Memory B cell (primary cell): Measurements from ENCODE around the gene LONP2.

ENCODE experiments used
- ATAC-seq: fragments of 150-1000 bp; cut with Tn5 transposase; 2 replicates; pipeline ENCODE4 v1.10.0; 2021; ENCODE audit warnings: low read depth, mild to moderate bottlenecking, moderate library complexity
- DNase-seq, 2 donors: peaks; one replicate each; pipeline ENCODE4 v3.0.0; 2022; ENCODE audit warnings: low spot score in 2 of 2
- H3K27ac Mint-ChIP-seq: one replicate; pipeline ENCODE4 v1.8.0; 2022; ENCODE audit warnings: mild to moderate bottlenecking, moderate library complexity, mixed read lengths
- H3K27me3 Mint-ChIP-seq: one replicate; pipeline ENCODE4 v1.8.0; 2022; ENCODE audit warnings: mixed read lengths
- H3K36me3 Mint-ChIP-seq: one replicate; pipeline ENCODE4 v1.8.0; 2022; ENCODE audit warnings: mild to moderate bottlenecking, mixed read lengths
- H3K4me1 Mint-ChIP-seq: one replicate; pipeline ENCODE4 v1.8.0; 2022; ENCODE audit warnings: mixed read lengths
- H3K4me3 Mint-ChIP-seq: one replicate; pipeline ENCODE4 v1.8.0; 2022; ENCODE audit warnings: mild to moderate bottlenecking, moderate library complexity, mixed read lengths
- H3K9me3 Mint-ChIP-seq: one replicate; pipeline ENCODE4 v1.8.0; 2022; ENCODE audit warnings: mixed read lengths

LONP2 gene

GRCh38 chr16:48321317-48322036 is 77.4 kb downstream of the LONP2 start:
- Mint-ChIP-seq H3K27me3 (no peaks in the 10 kb centered on the region), H3K27ac (no peak overlapping the region), H3K4me1 (peaks cover 19% of the 10 kb centered on the region), H3K4me3 (no peak overlapping the region), H3K36me3 (peaks cover 11% of the 10 kb centered on the region), H3K9me3 (no peaks in the 10 kb centered on the region)
- DNase-seq (no peak), ATAC-seq (no peak)

GRCh38 chr16:48323783-48324775 is 80.0 kb downstream of the LONP2 start:
- H3K27me3 Mint-ChIP-seq = no peaks in the 10 kb centered on the region
- no peaks in the 10 kb centered on the region for H3K9me3 Mint-ChIP-seq
- no peak for DNase-seq
- H3K4me3 Mint-ChIP-seq = no peak overlapping the region
- no peak for ATAC-seq
- peaks cover 10% of the 10 kb centered on the region for H3K36me3 Mint-ChIP-seq
- H3K27ac Mint-ChIP-seq = no peak overlapping the region
- H3K4me1 Mint-ChIP-seq = peaks cover 5% of the 10 kb centered on the region

GRCh38 chr16:48326915-48327314 is 82.8 kb downstream of the LONP2 start:
- peaks cover 17% of the 10 kb centered on the region for H3K36me3 Mint-ChIP-seq
- ATAC-seq = no peak
- H3K27ac Mint-ChIP-seq = no peak overlapping the region

GRCh38 chr16:48329138-48329537 is 85.0 kb downstream of the LONP2 start:
- no peak for DNase-seq
- H3K27me3 Mint-ChIP-seq = no peaks in the 10 kb centered on the region
- H3K9me3 Mint-ChIP-seq = no peaks in the 10 kb centered on the region
- no peak for ATAC-seq
- no peak overlapping the region for H3K4me3 Mint-ChIP-seq
- peaks cover 17% of the 10 kb centered on the region for H3K36me3 Mint-ChIP-seq
- peaks cover 5% of the 10 kb centered on the region for H3K4me1 Mint-ChIP-seq
- no peak overlapping the region for H3K27ac Mint-ChIP-seq

More at GRCh38 chr16:48326915-48327314, 82.8 kb downstream of the LONP2 start:
- no peak for DNase-seq
- Mint-ChIP-seq H3K4me3 (no peak overlapping the region), H3K9me3 (no peaks in the 10 kb centered on the region), H3K27me3 (no peaks in the 10 kb centered on the region), H3K4me1 (peaks cover 5% of the 10 kb centered on the region)

- H3K36me3 Mint-ChIP-seq = peaks cover 22% of the 10 kb centered on the region
- H3K4me1 Mint-ChIP-seq = peaks cover 1% of the 10 kb centered on the region
- DNase-seq (no peak), ATAC-seq (no peak)
- H3K9me3 Mint-ChIP-seq = no peaks in the 10 kb centered on the region
- no peak overlapping the region for H3K27ac Mint-ChIP-seq
- no peaks in the 10 kb centered on the region for H3K27me3 Mint-ChIP-seq
- no peak overlapping the region for H3K4me3 Mint-ChIP-seq
Observed at GRCh38 chr16:48330189-48330840, 86.2 kb downstream of the LONP2 start.

GRCh38 chr16:48330841-48331192 is 86.7 kb downstream of the LONP2 start:
- no peaks in the 10 kb centered on the region for H3K27me3 Mint-ChIP-seq
- H3K4me3 Mint-ChIP-seq = no peak overlapping the region
- peak overlapping the region; percentile 45 for H3K27ac Mint-ChIP-seq
- peaks cover 22% of the 10 kb centered on the region for H3K36me3 Mint-ChIP-seq
- DNase-seq = no peak
- H3K4me1 Mint-ChIP-seq = no peaks in the 10 kb centered on the region
- ATAC-seq = no peak
- no peaks in the 10 kb centered on the region for H3K9me3 Mint-ChIP-seq

- ATAC-seq = no peak
- H3K9me3 Mint-ChIP-seq = no peaks in the 10 kb centered on the region
- H3K27ac Mint-ChIP-seq = no peak overlapping the region
- H3K36me3 Mint-ChIP-seq = peaks cover 25% of the 10 kb centered on the region
- no peaks in the 10 kb centered on the region for H3K27me3 Mint-ChIP-seq
- DNase-seq = no peak
- H3K4me1 Mint-ChIP-seq = no peaks in the 10 kb centered on the region
- H3K4me3 Mint-ChIP-seq = no peak overlapping the region
Observed at GRCh38 chr16:48332978-48333377, 88.9 kb downstream of the LONP2 start.

- Mint-ChIP-seq H3K4me1 (peaks cover 3% of the 10 kb centered on the region), H3K9me3 (no peaks in the 10 kb centered on the region), H3K36me3 (peaks cover 32% of the 10 kb centered on the region), H3K4me3 (no peak overlapping the region), H3K27me3 (no peaks in the 10 kb centered on the region), H3K27ac (no peak overlapping the region)
- DNase-seq (no peak), ATAC-seq (no peak)
Observed at GRCh38 chr16:48334325-48334724, 90.2 kb downstream of the LONP2 start.

- H3K9me3 Mint-ChIP-seq = no peaks in the 10 kb centered on the region
- H3K4me3 Mint-ChIP-seq = no peak overlapping the region
- H3K27ac Mint-ChIP-seq = peak overlapping the region; percentile 39
- DNase-seq (no peak), ATAC-seq (no peak)
- H3K36me3 Mint-ChIP-seq = peaks cover 36% of the 10 kb centered on the region
- H3K4me1 Mint-ChIP-seq = peaks cover 3% of the 10 kb centered on the region
- no peaks in the 10 kb centered on the region for H3K27me3 Mint-ChIP-seq
Observed at GRCh38 chr16:48335961-48336360, 91.9 kb downstream of the LONP2 start.

GRCh38 chr16:48340054-48340453 is 96.0 kb downstream of the LONP2 start:
- Mint-ChIP-seq H3K27ac (no peak overlapping the region), H3K4me1 (peaks cover 3% of the 10 kb centered on the region), H3K4me3 (no peak overlapping the region), H3K36me3 (peaks cover 32% of the 10 kb centered on the region), H3K27me3 (no peaks in the 10 kb centered on the region), H3K9me3 (no peaks in the 10 kb centered on the region)
- ATAC-seq = no peak
- DNase-seq = no peak

GRCh38 chr16:48342591-48342990 is 98.5 kb downstream of the LONP2 start:
- Mint-ChIP-seq H3K36me3 (peaks cover 26% of the 10 kb centered on the region), H3K27me3 (no peaks in the 10 kb centered on the region), H3K9me3 (no peaks in the 10 kb centered on the region), H3K27ac (no peak overlapping the region), H3K4me3 (no peak overlapping the region), H3K4me1 (peaks cover 3% of the 10 kb centered on the region)
- ATAC-seq = no peak
- no peak for DNase-seq

- peaks cover 9% of the 10 kb centered on the region for H3K36me3 Mint-ChIP-seq
- H3K4me3 Mint-ChIP-seq = no peak overlapping the region
- no peaks in the 10 kb centered on the region for H3K4me1 Mint-ChIP-seq
- peak; percentile 37 for ATAC-seq
- no peaks in the 10 kb centered on the region for H3K9me3 Mint-ChIP-seq
- no peak for DNase-seq
- H3K27me3 Mint-ChIP-seq = no peaks in the 10 kb centered on the region
- H3K27ac Mint-ChIP-seq = no peak overlapping the region
Observed at GRCh38 chr16:48347191-48347865, 103.2 kb downstream of the LONP2 start.

GRCh38 chr16:48347980-48348379 is 103.9 kb downstream of the LONP2 start:
- H3K36me3 Mint-ChIP-seq = peaks cover 7% of the 10 kb centered on the region
- H3K9me3 Mint-ChIP-seq = no peaks in the 10 kb centered on the region
- H3K27me3 Mint-ChIP-seq = no peaks in the 10 kb centered on the region
- no peak for ATAC-seq
- no peak overlapping the region for H3K27ac Mint-ChIP-seq
- H3K4me3 Mint-ChIP-seq = no peak overlapping the region
- no peaks in the 10 kb centered on the region for H3K4me1 Mint-ChIP-seq
- no peak for DNase-seq
